Stimulated activated CD4-positive, alpha-beta T cell treated with anti-CD3 and anti-CD28 coated beads, Interleukin-4, amount 100 ng/mL, for 4 hours (primary cell): ENCODE measurements around the gene RHOA.
A peak's percentile ranks its signal among the peaks of the same experiment; 100 is the strongest.

Source experiments
- DNase-seq, 2 experiments: peaks; one replicate each; pipeline ENCODE4 v3.0.0-alpha.2; 2020

Gene RHOA

GRCh38 chr3:49411968-49412631 lies at the start of gene RHOA, which contains the start of gene TCTA:
RHOA (minus strand) TSS chr3:49411976; CDS start chr3:49375589, 36,387 bp downstream.
TCTA (plus strand) TSS chr3:49412423; CDS start chr3:49412427, 4 bp downstream.
- DNase-seq: peak; percentile 98 to 99

DNA sequence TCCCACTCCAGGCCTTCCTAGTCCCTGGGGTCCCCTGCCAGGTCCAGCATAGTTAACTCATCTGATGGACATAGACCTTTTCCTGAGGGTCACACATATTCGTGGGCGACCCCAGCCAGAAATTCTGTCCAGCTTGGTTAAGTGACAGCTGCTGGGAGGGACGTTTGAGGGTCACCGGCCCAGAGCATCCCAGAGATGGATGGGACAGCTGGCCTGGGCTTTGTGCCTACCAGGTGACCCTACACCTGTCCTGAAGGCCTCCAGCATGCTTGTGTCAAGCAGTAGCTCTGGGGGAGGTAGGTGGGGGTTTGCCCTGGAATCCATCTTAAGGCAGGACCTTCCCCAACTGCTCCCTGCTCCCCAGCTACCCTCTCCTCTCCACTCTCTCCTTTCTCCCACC lies 49.2 kb upstream of the RHOA start:
- no peak for DNase-seq

GRCh38 chr3:49460188-49460890 lies 48.6 kb upstream of the RHOA start:
- no peak for DNase-seq

DNA sequence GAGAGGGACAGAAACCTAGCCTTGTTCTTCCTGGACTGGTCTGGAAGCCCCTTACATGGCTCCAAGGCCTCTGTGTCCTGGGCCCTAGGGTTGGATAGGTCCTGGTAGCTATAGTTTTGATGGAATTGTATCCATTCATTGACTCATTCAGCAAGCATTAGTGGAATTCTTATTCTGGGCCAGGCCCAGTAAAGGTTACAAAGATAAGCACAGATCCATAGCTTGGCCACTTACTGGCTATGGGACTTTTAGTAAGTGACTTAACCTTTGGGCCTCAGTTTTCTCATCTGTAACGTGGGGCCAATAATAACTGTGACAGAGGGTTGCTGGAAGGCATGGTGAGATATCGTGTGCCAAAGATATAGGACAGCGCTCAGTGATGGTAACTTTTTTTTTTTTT lies 44.7 kb upstream of the RHOA start:
- no peak for DNase-seq

DNA sequence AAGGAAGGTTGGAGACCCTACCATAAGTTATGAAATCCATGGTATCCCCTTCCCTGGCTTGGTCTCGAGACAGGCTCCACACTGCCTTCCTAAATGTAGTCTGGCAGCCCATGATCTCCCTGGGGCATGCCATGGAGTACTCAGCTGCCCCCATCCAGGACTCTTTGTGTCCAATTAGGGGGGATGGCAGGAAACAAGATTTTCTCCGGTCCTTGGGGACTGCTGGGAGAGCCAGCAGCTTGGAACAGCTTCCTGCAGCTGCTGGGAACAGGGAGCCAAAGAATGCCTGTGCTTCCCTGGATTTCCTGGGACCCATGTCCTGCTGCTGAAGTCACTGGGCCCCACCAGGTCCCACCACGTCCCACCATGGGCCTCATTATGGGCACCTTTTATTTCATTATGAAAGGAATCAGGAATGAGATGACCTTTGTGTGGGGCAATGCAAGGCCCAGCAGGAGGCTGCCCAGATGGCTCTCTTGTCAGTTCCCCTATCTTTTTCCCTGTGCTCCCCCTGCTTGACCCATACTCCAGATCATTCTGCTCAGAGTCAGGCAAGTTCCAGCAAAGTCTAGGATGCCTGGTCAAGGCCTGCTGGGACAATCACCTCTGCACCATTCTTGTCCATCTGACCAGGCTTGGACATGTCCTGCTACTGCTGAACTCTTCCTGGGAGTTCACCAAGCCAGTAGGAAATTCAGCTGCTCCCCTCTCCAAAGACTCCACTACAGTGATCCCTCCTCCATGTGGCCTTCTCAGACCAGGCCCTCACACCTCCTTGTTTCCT lies 43.3 kb upstream of the RHOA start:
- no peak for DNase-seq

DNA sequence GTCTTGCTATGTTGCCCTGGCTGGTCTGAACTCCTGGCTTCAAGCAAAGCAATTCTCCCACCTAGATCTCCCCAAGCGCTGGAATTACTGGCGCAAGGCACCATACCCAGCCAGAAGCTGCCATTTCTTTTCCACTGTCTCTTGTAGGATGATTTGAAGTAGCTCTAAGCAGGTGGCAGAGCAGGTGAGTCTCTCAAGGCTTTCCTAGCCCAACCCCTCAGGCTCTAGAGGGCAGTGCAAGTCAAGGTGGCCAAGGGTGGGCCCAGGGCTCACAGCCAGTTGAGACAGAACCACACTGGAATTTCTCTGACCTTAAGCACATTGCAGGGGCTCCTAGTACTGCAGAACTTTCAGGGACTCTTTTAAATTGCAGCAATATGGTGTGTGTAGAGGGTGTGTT lies 42.7 kb upstream of the RHOA start:
- no peak for DNase-seq

DNA sequence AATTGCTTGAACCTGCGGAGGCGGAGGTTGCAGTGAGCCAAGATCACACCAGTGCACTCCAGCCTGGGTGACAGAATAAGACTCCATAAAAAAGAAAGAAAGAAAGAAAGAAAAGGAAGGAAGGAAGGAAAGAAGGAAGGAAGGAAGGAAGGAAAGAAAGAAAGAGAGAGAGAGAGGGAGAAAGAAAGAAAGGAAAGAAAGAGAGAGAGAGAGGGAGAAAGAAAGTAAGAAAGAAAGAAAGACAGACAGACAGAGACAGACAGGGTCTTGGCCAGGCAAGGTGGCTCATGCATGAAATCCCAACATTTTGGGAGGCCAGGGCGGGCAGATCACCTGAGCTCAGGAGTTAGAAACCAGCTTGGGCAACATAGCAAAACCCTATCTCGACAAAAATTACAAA lies 41.8 kb upstream of the RHOA start:
- DNase-seq: no peak

DNA sequence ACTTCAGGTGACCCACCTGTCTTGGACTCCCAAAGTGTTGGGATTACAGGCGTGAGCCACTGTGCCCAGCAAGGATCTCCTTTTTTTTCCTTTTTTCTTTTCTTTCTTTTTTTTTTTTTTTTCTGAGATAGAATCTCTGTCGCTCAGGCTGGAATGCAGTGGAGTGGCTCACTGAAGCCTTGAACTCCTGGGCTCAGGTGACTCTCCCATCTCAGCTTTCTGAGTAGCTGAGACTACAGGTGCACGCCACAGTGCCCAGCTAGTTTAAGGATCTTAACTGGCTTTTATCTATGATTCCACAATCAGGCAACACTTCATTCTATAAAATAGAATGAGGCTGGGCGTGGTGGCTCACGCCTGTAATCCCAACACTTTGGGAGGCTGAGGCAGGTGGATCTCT lies 33.6 kb upstream of the RHOA start:
- DNase-seq: no peak

- no peak for DNase-seq
Observed at GRCh38 chr3:49434731-49435130, 23.0 kb upstream of the RHOA start.

- DNase-seq: no peak
Observed at GRCh38 chr3:49428752-49429080, 16.9 kb upstream of the RHOA start.

DNA sequence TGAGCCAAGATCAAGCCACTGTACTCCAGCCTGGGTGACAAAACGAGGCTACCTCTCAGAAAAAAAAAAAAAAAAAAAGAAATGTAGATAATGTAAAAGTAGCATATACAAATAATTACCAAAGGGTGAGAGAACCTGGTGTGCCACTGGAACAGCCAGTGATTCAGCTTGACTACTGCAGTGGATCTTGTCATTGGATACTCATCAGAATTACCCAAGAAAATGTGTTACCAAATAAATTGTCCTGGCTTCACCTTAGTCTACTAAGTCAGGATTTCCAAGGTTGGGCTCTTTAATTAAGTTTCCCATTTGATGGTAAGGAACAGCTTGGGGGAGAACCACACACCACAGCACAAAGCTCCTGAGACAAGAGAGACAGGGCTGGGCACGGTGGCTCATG lies 15.8 kb upstream of the RHOA start:
- no peak for DNase-seq

GRCh38 chr3:49424816-49425215 lies 13.0 kb upstream of the RHOA start:
- no peak for DNase-seq

GRCh38 chr3:49422379-49423248 lies 10.8 kb upstream of the RHOA start, which contains the start of gene AMT:
AMT (minus strand) TSS chr3:49422473; CDS start chr3:49422450, 23 bp downstream.
- no peak for DNase-seq

DNA sequence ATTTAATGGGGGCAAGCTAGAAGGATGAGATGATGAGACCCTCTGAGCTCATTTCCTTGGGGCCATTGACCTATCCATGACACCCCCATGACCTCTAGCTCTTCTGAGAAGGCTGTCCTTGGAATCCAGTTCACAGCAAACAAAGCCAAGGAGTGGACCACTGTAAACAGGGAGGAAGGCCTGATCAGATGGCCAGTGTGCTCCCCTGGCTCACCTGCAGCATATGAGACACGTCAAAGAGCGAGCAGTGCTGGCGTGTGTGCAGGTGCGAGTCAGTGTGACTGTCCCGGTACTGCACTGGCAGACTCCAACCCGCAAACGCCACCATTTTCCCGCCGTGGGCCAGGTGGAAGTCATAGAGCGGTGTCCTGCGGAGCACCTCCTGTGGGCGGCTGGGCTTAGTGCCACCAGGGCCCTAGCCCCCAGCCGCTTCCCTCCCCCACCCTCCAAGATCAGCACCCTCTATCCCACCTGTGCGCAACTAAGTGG lies 10.2 kb upstream of the RHOA start:
- DNase-seq: no peak

DNA sequence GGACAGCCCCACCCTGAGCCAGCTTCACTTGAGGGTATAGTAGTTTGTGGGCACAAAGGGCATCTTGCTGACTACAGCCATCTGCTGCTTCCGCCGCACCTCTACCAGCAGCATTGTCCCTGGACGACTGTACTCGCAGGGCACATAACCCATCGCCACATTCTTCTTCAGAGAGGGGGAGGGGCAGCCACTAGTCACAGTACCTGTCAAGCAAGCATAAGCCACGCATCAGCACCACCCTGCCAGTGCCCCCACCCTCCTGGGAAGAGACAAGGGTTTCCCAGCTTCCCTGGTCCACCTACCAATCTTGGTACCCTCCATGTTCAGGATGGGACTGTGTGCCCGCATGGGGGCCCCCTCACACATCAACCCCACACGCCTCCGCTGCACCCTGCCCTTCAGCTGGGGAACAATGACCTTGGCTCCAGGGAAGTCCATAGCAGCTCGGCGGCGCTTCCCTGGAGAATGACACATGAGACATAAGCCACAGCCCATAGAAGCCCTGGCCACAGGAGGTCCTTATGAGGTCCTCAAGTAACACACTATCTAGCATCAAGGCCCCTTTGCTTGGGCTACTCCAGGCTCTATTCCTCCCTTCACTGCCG lies 5.8 kb upstream of the RHOA start:
- DNase-seq: no peak

DNA sequence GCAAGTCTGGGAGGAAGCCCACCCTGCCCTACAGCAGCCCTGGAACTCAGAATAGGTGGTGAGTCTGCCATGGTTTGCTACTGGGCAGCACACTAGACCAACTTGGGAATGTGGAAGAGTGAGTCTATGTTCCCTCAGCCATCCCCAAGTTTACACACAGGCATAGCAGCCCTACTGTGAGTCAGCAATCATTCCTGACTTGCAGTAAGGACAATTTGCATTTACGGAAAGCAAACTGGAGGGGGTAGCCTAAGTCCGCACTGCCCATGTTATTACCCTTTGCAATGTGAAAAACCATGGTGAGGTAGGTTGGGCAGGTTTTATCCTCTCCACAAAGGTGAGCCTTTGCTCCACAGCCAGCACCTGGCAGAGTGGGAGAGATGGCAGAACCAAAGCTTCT lies 5.1 kb upstream of the RHOA start:
- no peak for DNase-seq

DNA sequence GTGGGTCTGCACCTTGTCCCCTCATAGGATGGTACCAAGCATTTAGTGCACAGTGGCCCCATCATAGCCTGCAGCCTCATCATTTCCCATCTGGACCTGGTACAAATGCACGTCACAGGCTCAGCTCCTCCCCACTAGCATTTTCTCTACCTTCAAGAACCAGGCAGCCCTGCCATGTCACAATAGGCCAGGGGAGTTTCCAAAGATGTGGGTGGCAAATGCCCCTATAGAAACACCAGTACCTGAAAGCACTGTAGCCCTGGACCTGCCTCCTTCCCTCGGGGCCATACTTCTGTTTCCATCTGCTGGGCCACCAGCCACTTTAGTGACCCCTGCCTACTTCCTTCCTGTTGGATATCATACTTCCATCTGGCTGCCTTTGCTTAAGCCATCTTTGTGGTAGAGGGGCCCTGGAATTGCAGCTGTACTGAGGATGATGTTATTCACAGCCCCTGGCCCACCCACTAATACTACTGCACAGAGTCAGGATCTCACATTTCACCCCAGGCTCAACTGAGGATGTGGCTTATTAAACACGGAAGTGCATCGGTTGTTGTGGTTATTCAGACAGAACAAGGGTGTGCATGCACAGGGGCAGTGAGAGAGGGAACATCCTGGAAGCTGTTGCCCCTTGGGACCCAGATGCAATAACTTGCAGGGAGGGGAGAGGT lies 4.3 kb upstream of the RHOA start:
- DNase-seq: peak; percentile 37 to 75

DNA sequence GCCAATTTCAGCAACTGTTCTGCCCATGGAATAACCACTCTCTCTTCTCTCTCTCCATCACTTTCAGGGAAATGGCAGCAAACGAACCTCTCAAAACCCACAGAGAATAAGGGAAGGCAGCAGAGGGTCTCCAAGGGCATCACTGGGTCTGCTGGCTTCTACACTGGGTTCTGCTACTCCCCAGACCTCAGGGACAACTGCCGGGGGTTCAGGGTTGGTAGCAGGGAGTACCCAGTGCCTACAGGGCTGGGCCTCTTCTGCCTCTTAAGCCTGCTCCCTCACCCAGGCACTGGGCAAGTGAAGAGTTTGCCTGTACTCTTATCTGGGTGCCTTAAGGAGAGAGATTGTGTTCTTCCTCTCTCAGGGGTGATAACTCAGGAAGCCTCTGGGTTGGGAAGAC lies 3.0 kb upstream of the RHOA start:
- DNase-seq: no peak

DNA sequence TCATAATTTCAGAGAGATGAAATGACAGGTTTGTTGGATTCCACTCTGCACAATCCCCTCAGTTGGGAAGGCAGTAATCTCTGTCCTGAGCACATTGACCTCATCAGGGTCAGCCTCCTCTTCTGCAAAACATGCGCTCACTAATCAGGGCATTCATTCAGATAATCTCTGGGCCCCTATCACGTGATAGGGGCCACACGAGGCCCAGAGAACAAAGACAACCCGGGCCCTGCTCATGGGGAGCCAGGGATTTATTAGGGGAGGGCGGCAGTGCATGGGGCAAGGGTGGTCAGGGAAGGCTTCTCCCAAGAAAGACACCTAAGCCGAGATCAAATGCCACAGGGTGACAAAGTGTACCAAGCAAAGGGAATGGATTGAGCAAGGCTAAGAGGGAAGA lies 1.6 kb upstream of the RHOA start:
- DNase-seq: no peak

DNA sequence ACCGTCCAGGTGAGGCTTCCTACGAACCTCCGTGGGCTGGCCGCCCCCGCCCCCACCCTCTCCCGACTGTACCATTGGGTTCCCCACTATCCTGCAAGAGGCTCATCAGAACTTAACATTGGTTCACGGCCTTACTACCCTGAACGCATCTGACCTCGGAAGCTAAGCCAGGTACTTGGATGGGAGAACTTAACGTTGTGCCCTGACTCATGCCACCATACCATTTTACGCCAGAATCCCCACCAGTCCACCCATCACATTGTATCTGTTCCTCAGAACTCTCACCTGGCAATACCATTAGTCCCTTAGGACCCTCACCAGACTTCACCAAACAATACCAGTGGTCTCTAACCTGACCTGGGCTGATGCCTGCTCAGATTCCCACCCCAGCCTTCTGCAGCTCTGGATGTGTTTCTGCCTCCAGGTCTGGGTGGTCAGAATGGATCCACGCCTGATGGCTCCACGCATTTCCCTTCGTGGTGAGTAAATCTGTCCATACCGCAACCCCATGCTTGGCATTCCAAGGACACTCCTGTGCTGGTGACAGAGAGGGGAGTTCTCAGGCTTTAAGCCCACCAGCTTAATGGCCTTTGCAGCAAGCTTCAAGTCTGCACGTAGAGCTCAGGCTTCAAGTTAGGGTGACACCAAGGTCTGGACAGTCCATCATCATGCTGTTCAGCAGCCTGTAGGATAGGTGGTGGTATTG lies 1.0 kb upstream of the RHOA start:
- DNase-seq: no peak

DNA sequence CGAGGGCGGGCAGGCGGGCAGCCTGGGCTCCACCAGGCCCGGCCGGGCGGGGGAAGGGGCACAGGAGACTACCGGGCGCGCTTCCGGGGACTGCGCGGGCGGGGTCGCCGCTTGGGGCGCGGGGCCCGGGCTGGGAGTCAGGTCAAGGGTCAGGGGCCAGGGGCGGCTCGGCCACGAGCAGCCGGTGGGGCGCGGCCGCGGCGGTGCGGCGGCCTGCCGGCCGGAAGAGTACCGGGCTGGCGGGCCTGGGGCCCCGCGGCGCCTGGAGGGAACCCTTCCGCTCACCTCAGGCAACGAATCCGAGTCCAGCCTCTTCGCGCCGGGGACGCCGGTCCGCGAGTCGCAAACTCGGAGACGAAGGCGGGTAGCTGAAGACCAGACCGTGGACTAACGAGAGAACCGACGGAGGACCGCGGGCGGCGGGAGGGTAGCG lies 225 bp downstream of the RHOA start:
- DNase-seq: peak; percentile 31 to 51
